ENCODE results near the gene MB21D2. TPM values are rescaled to one million over a fixed set of nuclear protein-coding genes. Genes with fewer than 3 reads are reported as not detected.

The MB21D2 gene
- total and polyA plus RNA-seq, 3 experiments from 2014 or later, result 0.17 to 1.1 (median 1.1) TPM

DNA sequence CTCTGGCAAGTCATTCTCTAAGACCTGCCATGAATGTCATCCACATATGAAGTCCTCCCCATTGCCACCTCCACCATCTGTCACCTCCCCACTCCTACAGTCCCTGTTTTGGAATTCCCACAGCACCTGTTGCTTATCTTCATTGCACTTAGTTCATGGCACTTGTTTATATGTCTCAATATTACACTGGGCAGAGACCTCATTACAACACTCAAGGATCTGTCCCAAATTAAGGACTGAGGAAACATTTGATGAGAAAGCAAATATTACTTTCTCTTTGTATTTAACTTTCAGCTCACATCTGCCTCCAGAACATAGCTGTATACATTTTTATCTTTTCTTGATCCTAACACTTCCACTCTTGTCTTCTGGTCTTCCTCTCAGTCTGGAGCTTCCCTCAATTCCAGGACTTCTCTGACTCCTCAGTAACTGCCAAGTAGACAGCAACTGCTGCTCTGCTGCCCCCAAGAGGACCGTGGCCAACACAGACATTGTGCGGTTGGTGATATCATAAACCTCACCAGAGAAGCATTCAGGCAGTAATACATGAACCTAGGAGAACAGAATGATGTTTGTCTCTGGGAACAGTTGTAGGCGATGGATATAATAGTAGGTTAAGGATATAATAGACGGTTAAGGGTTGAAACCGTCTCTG is 145.3 kb downstream of the MB21D2 start:
- H3K36me3 Mint-ChIP-seq, result no peaks in the 10 kb centered on the region
- H3K4me1 Mint-ChIP-seq, result no peaks in the 10 kb centered on the region
- no peaks in the 10 kb centered on the region for H3K9me3 ChIP-seq (ENCODE audit: low read length)
- H3K4me3 ChIP-seq (ENCODE audit: low read length), result no peak overlapping the region
- H3K27ac ChIP-seq (ENCODE audit: low read depth, low read length), result no peak overlapping the region
- peaks cover 15 to 23% (median 16%) of the 10 kb centered on the region in 5 donors for H3K9me3 Mint-ChIP-seq
- no peak for DNase-seq
- H3K36me3 ChIP-seq (ENCODE audit: insufficient read depth, low read length), result no peaks in the 10 kb centered on the region
- H3K27me3 Mint-ChIP-seq, result peaks cover 0 to 1% of the 10 kb centered on the region in 2 donors
- H3K27me3 ChIP-seq (ENCODE audit: insufficient read depth, low read length, poor library complexity, severe bottlenecking), result no peaks in the 10 kb centered on the region
- no peaks in the 10 kb centered on the region for H3K4me1 ChIP-seq (ENCODE audit: insufficient read depth, low read length)
- H3K27ac Mint-ChIP-seq, result no peak overlapping the region
- no peak overlapping the region for H3K4me3 Mint-ChIP-seq
- POLR2A ChIA-PET, result no interaction called here
- CTCF ChIA-PET, result no interaction called here

DNA sequence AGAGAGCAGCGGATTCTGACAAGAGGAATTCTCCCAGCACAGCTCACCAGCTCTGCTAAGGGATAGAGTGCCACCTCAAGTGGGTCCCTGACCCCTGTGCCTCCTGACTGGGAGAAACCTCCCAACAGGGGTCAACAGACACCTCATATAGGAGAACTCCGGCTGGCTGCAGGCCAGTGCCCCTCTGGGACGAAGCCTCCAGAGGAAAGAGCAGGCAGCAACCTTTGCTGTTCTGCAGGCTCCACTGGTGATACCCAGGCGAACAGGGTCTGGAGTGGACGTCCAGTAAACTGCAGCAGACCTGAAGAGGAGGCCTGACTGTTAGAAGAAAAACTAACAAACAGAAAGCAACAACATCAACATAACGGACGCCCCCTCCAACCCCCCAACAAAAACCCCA is 159.0 kb downstream of the MB21D2 start:
- Histone ChIP-seq H3K36me3 (ENCODE audit: insufficient read depth, low read length) (no peaks in the 10 kb centered on the region), H3K4me1 (ENCODE audit: insufficient read depth, low read length) (no peaks in the 10 kb centered on the region), H3K9me3 (ENCODE audit: low read length) (no peaks in the 10 kb centered on the region), H3K4me3 (ENCODE audit: low read length) (no peak overlapping the region), H3K27ac (ENCODE audit: low read depth, low read length) (no peak overlapping the region), H3K27me3 (ENCODE audit: insufficient read depth, low read length, poor library complexity, severe bottlenecking) (no peaks in the 10 kb centered on the region)
- no peaks in the 10 kb centered on the region for H3K27me3 Mint-ChIP-seq
- CTCF ChIA-PET, result no interaction called here
- H3K9me3 Mint-ChIP-seq, result peaks cover 3 to 13% (median 8%) of the 10 kb centered on the region in 5 donors
- H3K4me3 Mint-ChIP-seq, result no peak overlapping the region
- POLR2A ChIA-PET, result no interaction called here
- H3K27ac Mint-ChIP-seq, result no peak overlapping the region
- no peaks in the 10 kb centered on the region for H3K4me1 Mint-ChIP-seq
- peaks cover 0 to 2% (median 0%) of the 10 kb centered on the region in 3 donors for H3K36me3 Mint-ChIP-seq
- no peak for DNase-seq

GRCh38 chr3:192751148-192751547 is 166.5 kb downstream of the MB21D2 start:
- H3K4me3 Mint-ChIP-seq, result no peak overlapping the region
- Histone ChIP-seq H3K36me3 (ENCODE audit: insufficient read depth, low read length) (no peaks in the 10 kb centered on the region), H3K4me3 (ENCODE audit: low read length) (no peak overlapping the region), H3K27ac (ENCODE audit: low read depth, low read length) (no peak overlapping the region), H3K27me3 (ENCODE audit: insufficient read depth, low read length, poor library complexity, severe bottlenecking) (no peaks in the 10 kb centered on the region), H3K4me1 (ENCODE audit: insufficient read depth, low read length) (no peaks in the 10 kb centered on the region), H3K9me3 (ENCODE audit: low read length) (no peaks in the 10 kb centered on the region)
- peaks cover 0 to 6% (median 3%) of the 10 kb centered on the region in 5 donors for H3K9me3 Mint-ChIP-seq
- ChIA-PET POLR2A (no interaction called here), CTCF (no interaction called here)
- DNase-seq, result no peak
- no peak overlapping the region for H3K27ac Mint-ChIP-seq
- H3K27me3 Mint-ChIP-seq, result no peaks in the 10 kb centered on the region
- H3K36me3 Mint-ChIP-seq, result no peaks in the 10 kb centered on the region
- no peaks in the 10 kb centered on the region for H3K4me1 Mint-ChIP-seq

DNA sequence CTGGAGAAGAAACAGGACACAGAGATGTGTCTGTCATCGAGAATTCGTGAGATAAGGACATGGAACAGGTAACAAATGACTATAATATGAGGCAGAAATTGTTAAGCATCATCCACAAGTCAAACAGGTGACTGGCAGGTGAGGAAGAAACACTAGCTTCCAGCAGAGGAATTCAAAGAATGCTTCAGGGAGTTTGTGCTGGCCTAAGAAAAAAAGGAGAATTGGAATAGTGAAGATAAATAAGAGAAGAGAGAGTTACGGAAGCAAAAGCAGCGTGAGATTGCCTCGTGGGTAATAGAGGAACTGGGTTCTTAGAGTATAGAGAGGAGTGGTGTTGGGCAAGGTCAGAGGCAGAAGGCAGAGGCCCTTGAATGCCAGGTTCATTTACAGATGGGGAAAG is 167.5 kb downstream of the MB21D2 start:
- Histone ChIP-seq H3K4me3 (ENCODE audit: low read length) (no peak overlapping the region), H3K9me3 (ENCODE audit: low read length) (no peaks in the 10 kb centered on the region), H3K36me3 (ENCODE audit: insufficient read depth, low read length) (no peaks in the 10 kb centered on the region), H3K27me3 (ENCODE audit: insufficient read depth, low read length, poor library complexity, severe bottlenecking) (no peaks in the 10 kb centered on the region), H3K4me1 (ENCODE audit: insufficient read depth, low read length) (no peaks in the 10 kb centered on the region), H3K27ac (ENCODE audit: low read depth, low read length) (no peak overlapping the region)
- no peaks in the 10 kb centered on the region for H3K4me1 Mint-ChIP-seq
- no peak overlapping the region for H3K4me3 Mint-ChIP-seq
- no peaks in the 10 kb centered on the region for H3K36me3 Mint-ChIP-seq
- POLR2A ChIA-PET, result no interaction called here
- H3K9me3 Mint-ChIP-seq, result peaks cover under 1 to 4% (median 4%) of the 10 kb centered on the region in 5 donors
- CTCF ChIA-PET, result no interaction called here
- no peaks in the 10 kb centered on the region for H3K27me3 Mint-ChIP-seq
- DNase-seq, result no peak
- H3K27ac Mint-ChIP-seq, result no peak overlapping the region

- no peak overlapping the region for H3K27ac ChIP-seq (ENCODE audit: low read depth, low read length)
- H3K27ac Mint-ChIP-seq, result no peak overlapping the region
- H3K9me3 Mint-ChIP-seq, result peaks cover 2 to 5% (median 3%) of the 10 kb centered on the region in 5 donors
- ChIA-PET CTCF (no interaction called here), POLR2A (no interaction called here)
- no peak overlapping the region for H3K4me3 ChIP-seq (ENCODE audit: low read length)
- DNase-seq, result no peak
- no peaks in the 10 kb centered on the region for H3K27me3 ChIP-seq (ENCODE audit: insufficient read depth, low read length, poor library complexity, severe bottlenecking)
- no peaks in the 10 kb centered on the region for H3K9me3 ChIP-seq (ENCODE audit: low read length)
- H3K36me3 Mint-ChIP-seq, result no peaks in the 10 kb centered on the region
- no peak overlapping the region for H3K4me3 Mint-ChIP-seq
- H3K4me1 ChIP-seq (ENCODE audit: insufficient read depth, low read length), result no peaks in the 10 kb centered on the region
- no peaks in the 10 kb centered on the region for H3K36me3 ChIP-seq (ENCODE audit: insufficient read depth, low read length)
- no peaks in the 10 kb centered on the region for H3K4me1 Mint-ChIP-seq
- H3K27me3 Mint-ChIP-seq, result no peaks in the 10 kb centered on the region
Observed at GRCh38 chr3:192747746-192748145, 169.9 kb downstream of the MB21D2 start.

DNA sequence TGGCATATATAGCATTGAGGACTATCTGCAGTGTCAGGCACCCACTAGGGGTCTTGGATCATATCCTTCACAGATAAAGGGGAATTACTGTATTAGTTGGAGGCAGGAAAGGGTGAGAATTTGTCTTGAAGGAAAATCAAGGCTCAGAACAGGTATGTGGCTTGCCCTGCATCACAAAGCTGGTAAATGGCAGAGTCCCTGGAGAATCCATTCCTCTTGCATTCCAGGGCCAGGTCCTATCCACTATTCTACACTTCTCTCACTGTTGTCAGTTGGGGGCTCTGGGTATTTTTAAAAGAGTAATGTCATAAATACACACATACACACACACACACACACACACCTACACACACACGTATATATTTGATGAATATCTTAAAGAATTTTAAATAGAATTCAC is 170.5 kb downstream of the MB21D2 start:
- H3K27ac Mint-ChIP-seq, result no peak overlapping the region
- H3K36me3 Mint-ChIP-seq, result no peaks in the 10 kb centered on the region
- no peaks in the 10 kb centered on the region for H3K27me3 Mint-ChIP-seq
- peaks cover 2 to 5% (median 3%) of the 10 kb centered on the region in 5 donors for H3K9me3 Mint-ChIP-seq
- H3K4me3 Mint-ChIP-seq, result no peak overlapping the region
- Histone ChIP-seq H3K27ac (ENCODE audit: low read depth, low read length) (no peak overlapping the region), H3K9me3 (ENCODE audit: low read length) (no peaks in the 10 kb centered on the region), H3K4me1 (ENCODE audit: insufficient read depth, low read length) (no peaks in the 10 kb centered on the region), H3K36me3 (ENCODE audit: insufficient read depth, low read length) (no peaks in the 10 kb centered on the region), H3K27me3 (ENCODE audit: insufficient read depth, low read length, poor library complexity, severe bottlenecking) (no peaks in the 10 kb centered on the region), H3K4me3 (ENCODE audit: low read length) (no peak overlapping the region)
- no peak for DNase-seq
- POLR2A ChIA-PET, result no interaction called here
- CTCF ChIA-PET, result no interaction called here
- H3K4me1 Mint-ChIP-seq, result no peaks in the 10 kb centered on the region

Other genes starting within 250 kb of the MB21D2 start
- gene FGF12, start 190.3 kb downstream of the MB21D2 start, total RNA-seq, result not detected
- not detected for gene FGF12, start 190.3 kb downstream of the MB21D2 start, polyA plus RNA-seq

Data from CD8-positive, alpha-beta memory T cell (primary cell).